OCI-LY3 (cell line): ENCODE results near the gene SMAP2.

Source experiments
- H2AFZ ChIP-seq: fragments of 200-600, 300-600 bp; shearing (Covaris generic); 2 replicates; pipeline ENCODE4 v1.6.0; 2014; ENCODE audit warnings: antibody characterized with exemption, low read depth, low read length
- H3K27ac ChIP-seq: fragments of 200-600, 300-600 bp; sonication (generic); 2 replicates; pipeline ENCODE4 v1.5.1; 2014; ENCODE audit warnings: mild to moderate bottlenecking, low read length, moderate library complexity, mixed read lengths
- H3K27me3 ChIP-seq: fragments of 200-600, 300-600 bp; sonication (generic); 2 replicates; pipeline ENCODE4 v1.6.1; 2014; ENCODE audit warnings: low read depth, low read length, mixed read lengths
- H3K36me3 ChIP-seq: fragments of 200-600, 300-600 bp; sonication (generic); replicated peaks from 2 replicates; pipeline ENCODE3; 2014; ENCODE audit warnings: low read depth, low read length, mixed read lengths
- H3K4me1 ChIP-seq: fragments of 300-600, 200-600 bp; sonication (generic); 2 replicates; pipeline ENCODE4 v1.6.1; 2014; ENCODE audit warnings: low read length, mixed read lengths
- H3K4me2 ChIP-seq: fragments of 200-600, 300-600 bp; sonication (generic); 2 replicates; pipeline ENCODE4 v1.6.1; 2014; ENCODE audit warnings: low read length, mixed read lengths
- H3K4me3 ChIP-seq: fragments of 300-600, 200-600 bp; sonication (generic); 2 replicates; pipeline ENCODE4 v1.5.1; 2014; ENCODE audit warnings: antibody characterized with exemption, mild to moderate bottlenecking, low read length, moderate library complexity
- H3K79me2 ChIP-seq: fragments of 300-600, 200-600 bp; shearing (Covaris generic); 2 replicates; pipeline ENCODE4 v1.6.1; 2014; ENCODE audit warnings: mild to moderate bottlenecking, low read length, mixed read lengths
- H3K9ac ChIP-seq: fragments of 300-600, 200-600 bp; shearing (Covaris generic); 2 replicates; pipeline ENCODE4 v1.6.0; 2014; ENCODE audit warnings: mild to moderate bottlenecking, low read length, moderate library complexity
- H3K9me3 ChIP-seq: fragments of 200-600, 300-600 bp; shearing (Covaris generic); 2 replicates; pipeline ENCODE4 v1.6.1; 2014; ENCODE audit warnings: low read length, mixed read lengths; ENCODE audit not compliant: insufficient read depth
- H4K20me1 ChIP-seq: fragments of 200-600, 300-600 bp; sonication (generic); 2 replicates; pipeline ENCODE4 v1.6.1; 2016; ENCODE audit warnings: low read length, mixed read lengths; ENCODE audit not compliant: insufficient read depth
- EZH2phosphoT487 ChIP-seq: fragments of 200-600 bp; shearing (Covaris generic); IDR thresholded peaks from 2 replicates; pipeline ENCODE4 v1.6.1; 2018; ENCODE audit warnings: antibody characterized with exemption, mixed run types, low read depth
- TF ChIP-seq, protein P1 (sequence below): fragments of 200-600, 300-600 bp; sonication (generic); IDR thresholded peaks from 2 replicates; pipeline ENCODE4 v1.5.1; 2014; ENCODE audit warnings: antibody characterized with exemption, low read length, low read depth

Gene SMAP2

DNA sequence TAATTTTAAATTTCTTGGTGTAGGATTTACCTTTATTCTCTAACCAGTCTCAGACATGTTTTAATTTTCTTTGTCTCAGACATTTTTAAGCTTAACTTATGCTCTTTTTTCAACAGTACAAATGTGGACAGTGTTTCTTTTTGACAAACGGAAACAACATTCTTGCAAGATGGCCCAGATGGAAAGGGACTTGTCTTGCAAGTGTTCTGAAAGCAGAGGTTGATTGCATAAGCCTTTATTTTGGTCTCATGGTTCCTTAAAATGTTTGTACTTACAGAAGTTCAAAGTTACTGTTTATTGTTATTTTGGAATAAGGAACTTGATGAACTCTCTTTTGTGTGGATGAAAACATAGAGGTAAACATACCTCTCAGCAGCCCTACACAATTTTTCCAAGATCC lies 22.9 kb downstream of the SMAP2 start:
- no peak for TF ChIP-seq EZH2phosphoT487
- TF ChIP-seq, protein P1, sequence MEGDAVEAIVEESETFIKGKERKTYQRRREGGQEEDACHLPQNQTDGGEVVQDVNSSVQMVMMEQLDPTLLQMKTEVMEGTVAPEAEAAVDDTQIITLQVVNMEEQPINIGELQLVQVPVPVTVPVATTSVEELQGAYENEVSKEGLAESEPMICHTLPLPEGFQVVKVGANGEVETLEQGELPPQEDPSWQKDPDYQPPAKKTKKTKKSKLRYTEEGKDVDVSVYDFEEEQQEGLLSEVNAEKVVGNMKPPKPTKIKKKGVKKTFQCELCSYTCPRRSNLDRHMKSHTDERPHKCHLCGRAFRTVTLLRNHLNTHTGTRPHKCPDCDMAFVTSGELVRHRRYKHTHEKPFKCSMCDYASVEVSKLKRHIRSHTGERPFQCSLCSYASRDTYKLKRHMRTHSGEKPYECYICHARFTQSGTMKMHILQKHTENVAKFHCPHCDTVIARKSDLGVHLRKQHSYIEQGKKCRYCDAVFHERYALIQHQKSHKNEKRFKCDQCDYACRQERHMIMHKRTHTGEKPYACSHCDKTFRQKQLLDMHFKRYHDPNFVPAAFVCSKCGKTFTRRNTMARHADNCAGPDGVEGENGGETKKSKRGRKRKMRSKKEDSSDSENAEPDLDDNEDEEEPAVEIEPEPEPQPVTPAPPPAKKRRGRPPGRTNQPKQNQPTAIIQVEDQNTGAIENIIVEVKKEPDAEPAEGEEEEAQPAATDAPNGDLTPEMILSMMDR: no peak
- peaks cover 3% of the 10 kb centered on the region for H3K36me3 ChIP-seq
- H3K27ac ChIP-seq: peak overlapping the region; percentile 49
- H3K79me2 ChIP-seq: peaks cover 94% of the 10 kb centered on the region
- no peak overlapping the region for H2AFZ ChIP-seq
- H3K4me3 ChIP-seq: no peak overlapping the region
- no peaks in the 10 kb centered on the region for H3K27me3 ChIP-seq
- H4K20me1 ChIP-seq: no peaks in the 10 kb centered on the region
- peaks cover 87% of the 10 kb centered on the region for H3K4me1 ChIP-seq
- peak overlapping the region; percentile 51 for H3K4me2 ChIP-seq
- 0 out of 2 replicates have a peak overlapping the region, but pooled peaks have one; percentile 24 for H3K9ac ChIP-seq
- H3K9me3 ChIP-seq: no peaks in the 10 kb centered on the region

GRCh38 chr1:40397258-40397657 lies 23.7 kb downstream of the SMAP2 start:
- peaks cover 94% of the 10 kb centered on the region for H3K79me2 ChIP-seq
- H3K27ac ChIP-seq: peak overlapping the region; percentile 49
- H3K27me3 ChIP-seq: no peaks in the 10 kb centered on the region
- peak overlapping the region; percentile 51 for H3K4me2 ChIP-seq
- peaks cover 3% of the 10 kb centered on the region for H3K36me3 ChIP-seq
- no peaks in the 10 kb centered on the region for H3K9me3 ChIP-seq
- no peak overlapping the region for H2AFZ ChIP-seq
- TF ChIP-seq, protein P1: no peak
- TF ChIP-seq EZH2phosphoT487: no peak
- peak overlapping the region; percentile 24; the same call in 1 of the 2 replicates for H3K9ac ChIP-seq
- peak overlapping the region; percentile 15 for H3K4me3 ChIP-seq
- no peaks in the 10 kb centered on the region for H4K20me1 ChIP-seq
- peaks cover 87% of the 10 kb centered on the region for H3K4me1 ChIP-seq

GRCh38 chr1:40399984-40400704 lies 26.6 kb downstream of the SMAP2 start:
- TF ChIP-seq, protein P1: no peak
- no peak for TF ChIP-seq EZH2phosphoT487
- peak overlapping the region; percentile 91 for H3K4me2 ChIP-seq
- no peak overlapping the region for H2AFZ ChIP-seq
- H3K9me3 ChIP-seq: no peaks in the 10 kb centered on the region
- peaks cover 3% of the 10 kb centered on the region for H3K36me3 ChIP-seq
- peak overlapping the region; percentile 69 for H3K9ac ChIP-seq
- peak overlapping the region; percentile 70 for H3K4me3 ChIP-seq
- H3K27me3 ChIP-seq: no peaks in the 10 kb centered on the region
- peak overlapping the region; percentile 96 for H3K27ac ChIP-seq
- no peaks in the 10 kb centered on the region for H4K20me1 ChIP-seq
- H3K4me1 ChIP-seq: peaks cover 79% of the 10 kb centered on the region
- H3K79me2 ChIP-seq: peaks cover 91% of the 10 kb centered on the region

GRCh38 chr1:40401473-40402201 lies 28.1 kb downstream of the SMAP2 start:
- Histone ChIP-seq H3K9ac (peak overlapping the region; percentile 56), H3K27ac (peak overlapping the region; percentile 96), H3K4me3 (peak overlapping the region; percentile 70), H3K36me3 (no peaks in the 10 kb centered on the region), H2AFZ (no peak overlapping the region), H3K27me3 (no peaks in the 10 kb centered on the region), H3K4me1 (peaks cover 64% of the 10 kb centered on the region), H3K79me2 (peaks cover 91% of the 10 kb centered on the region), H3K9me3 (no peaks in the 10 kb centered on the region), H4K20me1 (no peaks in the 10 kb centered on the region), H3K4me2 (peak overlapping the region; percentile 91)
- TF ChIP-seq EZH2phosphoT487: no peak
